ENCODE results near the gene PERCC1.
A peak's percentile ranks its signal among the peaks of the same experiment; 100 is the strongest.

Gene PERCC1

GRCh38 chr16:1450218-1450617, 19.3 kb downstream of the PERCC1 start:
- no peak for DNase-seq (ENCODE audit: low read depth in 3 of 3)

- DNase-seq (ENCODE audit: low read depth in 3 of 3) = no peak
Measured at GRCh38 chr16:1450841-1451240, 20.0 kb downstream of the PERCC1 start.

GRCh38 chr16:1451702-1452392, 21.0 kb downstream of the PERCC1 start:
- DNase-seq (ENCODE audit: low read depth in 3 of 3) = no peak

- no peak for DNase-seq (ENCODE audit: low read depth in 3 of 3)
Measured at GRCh38 chr16:1452530-1452929, 21.7 kb downstream of the PERCC1 start.

- DNase-seq (ENCODE audit: low read depth in 3 of 3) = no peak
Measured at GRCh38 chr16:1453316-1453715, 22.4 kb downstream of the PERCC1 start.

- no peak for DNase-seq (ENCODE audit: low read depth in 3 of 3)
Measured at GRCh38 chr16:1454561-1454960, 23.7 kb downstream of the PERCC1 start.

- DNase-seq (ENCODE audit: low read depth in 3 of 3) = no peak
Measured at GRCh38 chr16:1455190-1456171, 24.6 kb downstream of the PERCC1 start.

GRCh38 chr16:1456951-1457350, 26.1 kb downstream of the PERCC1 start:
- DNase-seq (ENCODE audit: low read depth in 3 of 3) = no peak

GRCh38 chr16:1457489-1458245, 26.8 kb downstream of the PERCC1 start:
- DNase-seq (ENCODE audit: low read depth in 3 of 3) = no peak

GRCh38 chr16:1458336-1458976, 27.6 kb downstream of the PERCC1 start:
- DNase-seq (ENCODE audit: low read depth in 3 of 3) = peak in 1 of 3 experiments; percentile 12

GRCh38 chr16:1458977-1459341, 28.1 kb downstream of the PERCC1 start:
- DNase-seq (ENCODE audit: low read depth in 3 of 3) = no peak

- no peak for DNase-seq (ENCODE audit: low read depth in 3 of 3)
Measured at GRCh38 chr16:1459967-1460366, 29.1 kb downstream of the PERCC1 start.

GRCh38 chr16:1460602-1461138, 29.8 kb downstream of the PERCC1 start:
- DNase-seq (ENCODE audit: low read depth in 3 of 3) = no peak

GRCh38 chr16:1461146-1461545, 30.3 kb downstream of the PERCC1 start:
- DNase-seq (ENCODE audit: low read depth in 3 of 3) = no peak

- DNase-seq (ENCODE audit: low read depth in 3 of 3) = no peak
Measured at GRCh38 chr16:1464196-1464893, 33.5 kb downstream of the PERCC1 start.

GRCh38 chr16:1464894-1465566, 34.2 kb downstream of the PERCC1 start:
- no peak for DNase-seq (ENCODE audit: low read depth in 3 of 3)

GRCh38 chr16:1465567-1465915, 34.7 kb downstream of the PERCC1 start:
- no peak for DNase-seq (ENCODE audit: low read depth in 3 of 3)

GRCh38 chr16:1466054-1466453, 35.2 kb downstream of the PERCC1 start:
- no peak for DNase-seq (ENCODE audit: low read depth in 3 of 3)

- no peak for DNase-seq (ENCODE audit: low read depth in 3 of 3)
Measured at GRCh38 chr16:1466968-1467521, 36.2 kb downstream of the PERCC1 start.

- DNase-seq (ENCODE audit: low read depth in 3 of 3) = no peak
Measured at GRCh38 chr16:1468426-1468810, 37.5 kb downstream of the PERCC1 start.
